IMR-90 (cell line): ENCODE data around the gene CACNG5. TPM values are rescaled to one million over a fixed set of nuclear protein-coding genes. Genes with fewer than 3 reads are reported as not detected.

Source experiments
- ATAC-seq: fragments of 200-7000 bp; cut with Tn5 transposase; 2 replicates; pipeline ENCODE4 v1.9.1; 2020; ENCODE audit warnings: low read depth, mild to moderate bottlenecking, moderate library complexity
- BruUV-seq: library from RNA; stranded (reverse); fragments of 400-500 nt; replicated peaks from 2 replicates; lab custom pipeline; 2021; lab: Mats Ljungman, UMichigan
- CTCF ChIA-PET: fragments of 300-600 bp; formaldehyde crosslinking; extraction: SDS; loops from one replicate; lab custom pipeline; 2021; ENCODE audit warnings: antibody characterized with exemption; lab: Yijun Ruan, JAX
- POLR2A ChIA-PET: fragments of 300-600 bp; sonication (Branson Sonifier 250); formaldehyde crosslinking; loops from one replicate; lab custom pipeline; 2022; ENCODE audit warnings: antibody characterized with exemption; ENCODE audit not compliant: unreplicated experiment; lab: Charles Lee
- DNase-seq: peaks from one replicate; pipeline ENCODE4 v3.0.0; 2013
- H2AFZ ChIP-seq: replicated peaks from 2 replicates; pipeline ENCODE3; 2013; ENCODE audit warnings: low read length, mild to moderate bottlenecking; ENCODE audit not compliant: poor library complexity
- H2AK5ac ChIP-seq: 2 replicates; pipeline ENCODE4 v1.6.1; 2013; ENCODE audit warnings: low read depth, low read length, inconsistent platforms
- H2AK9ac ChIP-seq: replicated peaks from 2 replicates; pipeline ENCODE3; 2013; ENCODE audit warnings: mild to moderate bottlenecking, low read depth, low read length, moderate library complexity; ENCODE audit not compliant: poor library complexity
- H2BK120ac ChIP-seq: 2 replicates; pipeline ENCODE4 v1.6.1; 2013; ENCODE audit warnings: low read depth, low read length, inconsistent platforms
- H2BK15ac ChIP-seq: 3 replicates; pipeline ENCODE4 v1.6.1; 2013; ENCODE audit warnings: low read depth, low read length, inconsistent platforms
- H2BK20ac ChIP-seq: 2 replicates; pipeline ENCODE4 v1.6.1; 2013; ENCODE audit warnings: low read depth, mild to moderate bottlenecking, inconsistent platforms, low read length, moderate library complexity
- H2BK5ac ChIP-seq: 2 replicates; pipeline ENCODE4 v1.6.1; 2013; ENCODE audit warnings: mild to moderate bottlenecking, low read depth, low read length, inconsistent platforms; ENCODE audit not compliant: poor library complexity, severe bottlenecking
- H3K14ac ChIP-seq: replicated peaks from 2 replicates; pipeline ENCODE4 v1.6.1; 2013; ENCODE audit warnings: low read depth, low read length, inconsistent platforms
- H3K18ac ChIP-seq: 2 replicates; pipeline ENCODE4 v1.6.1; 2013; ENCODE audit warnings: low read depth, low read length, control low read depth
- H3K23ac ChIP-seq: 2 replicates; pipeline ENCODE4 v1.6.1; 2013; ENCODE audit warnings: low read depth, low read length, inconsistent platforms
- H3K27ac ChIP-seq: 2 replicates; pipeline ENCODE4 v1.5.1; 2013; ENCODE audit warnings: mild to moderate bottlenecking, control low read depth, low read length; ENCODE audit not compliant: insufficient read depth
- H3K27me3 ChIP-seq: 2 replicates; pipeline ENCODE4 v1.6.1; 2013; ENCODE audit warnings: low read length; ENCODE audit not compliant: control insufficient read depth, insufficient read depth
- H3K36me3 ChIP-seq: 2 replicates; pipeline ENCODE4 v1.6.1; 2013; ENCODE audit warnings: low read length, mixed read lengths; ENCODE audit not compliant: control insufficient read depth, insufficient read depth
- H3K4ac ChIP-seq: 2 replicates; pipeline ENCODE4 v1.6.1; 2013; ENCODE audit warnings: low read depth, low read length, inconsistent platforms
- H3K4me1 ChIP-seq: 2 replicates; pipeline ENCODE4 v1.6.1; 2013; ENCODE audit warnings: low read length, mixed read lengths; ENCODE audit not compliant: control insufficient read depth, insufficient read depth
- H3K4me2 ChIP-seq: 2 replicates; pipeline ENCODE4 v1.6.1; 2013; ENCODE audit warnings: low read depth, mild to moderate bottlenecking, control low read depth, low read length, moderate library complexity
- H3K4me3 ChIP-seq: 2 replicates; pipeline ENCODE4 v1.5.1; 2013; ENCODE audit warnings: low read depth, mild to moderate bottlenecking, control low read depth, low read length, moderate library complexity; ENCODE audit not compliant: insufficient read depth
- H3K56ac ChIP-seq: 2 replicates; pipeline ENCODE4 v1.6.1; 2013; ENCODE audit warnings: low read length, inconsistent platforms; ENCODE audit not compliant: insufficient read depth; ENCODE audit errors: extremely low read depth
- H3K79me1 ChIP-seq, 2 experiments: 2 replicates each; pipeline ENCODE4 v1.6.1; 2013; ENCODE audit warnings: low read length in 2 of 2, inconsistent platforms in 1 of 2, low read depth in 1 of 2
- H3K9ac ChIP-seq: 2 replicates; pipeline ENCODE4 v1.6.1; 2013; ENCODE audit warnings: low read depth, low read length, control low read depth
- H3K9me1 ChIP-seq: 2 replicates; pipeline ENCODE4 v1.6.1; 2013; ENCODE audit warnings: low read length, inconsistent platforms; ENCODE audit not compliant: insufficient read depth
- H3K9me3 ChIP-seq: 2 replicates; pipeline ENCODE4 v1.6.1; 2013; ENCODE audit warnings: low read length; ENCODE audit not compliant: control insufficient read depth, insufficient read depth
- H4K20me1 ChIP-seq: 2 replicates; pipeline ENCODE4 v1.6.1; 2013; ENCODE audit warnings: low read length, inconsistent platforms; ENCODE audit not compliant: insufficient read depth
- H4K5ac ChIP-seq: 2 replicates; pipeline ENCODE4 v1.6.1; 2013; ENCODE audit warnings: mild to moderate bottlenecking, low read depth, low read length, control low read depth
- H4K8ac ChIP-seq, 2 experiments: 2 replicates each; pipeline ENCODE4 v1.6.1; 2013; ENCODE audit warnings: low read depth in 2 of 2, low read length in 2 of 2, control low read depth in 1 of 2, inconsistent platforms in 1 of 2
- H4K91ac ChIP-seq: 2 replicates; pipeline ENCODE4 v1.6.1; 2013; ENCODE audit warnings: low read depth, low read length, inconsistent platforms; ENCODE audit not compliant: insufficient read depth
- BHLHE40 ChIP-seq: fragments of 150-350 bp; IDR thresholded peaks from 2 replicates; pipeline ENCODE4 v1.6.1; 2016; ENCODE audit warnings: mild to moderate bottlenecking, low read depth, low read length
- MAFK ChIP-seq: IDR thresholded peaks from 2 replicates; pipeline ENCODE4 v1.6.1; 2012; ENCODE audit warnings: low read depth, low read length, improper control_type of control experiment
- MXI1 ChIP-seq: IDR thresholded peaks from 2 replicates; pipeline ENCODE4 v1.6.1; 2012; ENCODE audit warnings: low read depth, mild to moderate bottlenecking, low read length, moderate library complexity, borderline replicate concordance
- POLR2A ChIP-seq: IDR thresholded peaks from 2 replicates; pipeline ENCODE4 v1.6.1; 2012; ENCODE audit warnings: mild to moderate bottlenecking, low read depth, low read length
- RAD21 ChIP-seq: IDR thresholded peaks from 2 replicates; pipeline ENCODE4 v1.6.1; 2012; ENCODE audit warnings: low read length, improper control_type of control experiment
- RCOR1 ChIP-seq: IDR thresholded peaks from 2 replicates; pipeline ENCODE4 v1.6.1; 2012; ENCODE audit warnings: mild to moderate bottlenecking, low read length, improper control_type of control experiment; ENCODE audit not compliant: insufficient replicate concordance
- RFX5 ChIP-seq: IDR thresholded peaks from 2 replicates; pipeline ENCODE4 v1.8.0; 2012; ENCODE audit warnings: low read depth, mild to moderate bottlenecking, low read length, moderate library complexity
- SMC3 ChIP-seq: fragments of 150-350 bp; IDR thresholded peaks from 2 replicates; pipeline ENCODE4 v1.6.1; 2016; ENCODE audit warnings: low read depth, mild to moderate bottlenecking, antibody characterized with exemption, low read length, moderate library complexity
- WGBS, 2 experiments: methylation state at CpG; one replicate each; pipeline versions ENCODE4 v1.1.5 to v1.1.7; 2013; ENCODE audit warnings: missing lambda C conversion rate in 2 of 2; ENCODE audit not compliant: insufficient read length in 1 of 2; ENCODE audit errors: extremely low coverage in 2 of 2; 5-methylcytosine and 5-hydroxymethylcytosine counted together
- dilution Hi-C: fragments of 300-500 bp; cut with HindIII; formaldehyde crosslinking; loops from one replicate; pipeline ENCODE4 v1.14.3; 2018; ENCODE audit warnings: low sequenced_read_pairs; ENCODE audit not compliant: unreplicated experiment
- in situ Hi-C: fragments of 300-500 bp; cut with MboI; formaldehyde crosslinking; loops from 3 replicates; pipeline ENCODE4 v1.14.3; 2019; ENCODE audit warnings: low sequenced_read_pairs, inconsistent platforms, mixed read lengths
- intact Hi-C: fragments of 100-400 bp; cut with micrococcal nuclease; formaldehyde crosslinking; loops from 2 replicates; pipeline ENCODE4 v1.10.0; 2022
- polyA plus RNA-seq, 3 experiments: library from polyadenylated mRNA; depleted of rRNA; stranded (reverse); fragments of >200 nt; gene quantifications; 2 replicates each; pipeline ENCODE4 v1.2.3, GENCODE V29; 2012; ENCODE audit warnings: low replicate concordance in 1 of 3
- total RNA-seq: library from RNA; depleted of rRNA; stranded (reverse); fragments of >200 nt; gene quantifications from 2 replicates; pipeline ENCODE4 v1.2.3, GENCODE V29; 2012
- TF ChIP-seq, protein P1 (sequence below): fragments of 150-350 bp; IDR thresholded peaks from 2 replicates; pipeline ENCODE4 v1.6.1; 2016; ENCODE audit warnings: low read depth, mild to moderate bottlenecking, low read length, moderate library complexity, borderline replicate concordance
- TF ChIP-seq, protein P2 (sequence below): conservative IDR thresholded peaks from 2 replicates; pipeline ENCODE4 v1.5.1; 2012; ENCODE audit warnings: mild to moderate bottlenecking, low read depth, low read length, improper control_type of control experiment
- TF ChIP-seq, protein P3 (sequence below): fragments of 150-350 bp; IDR thresholded peaks from 2 replicates; pipeline ENCODE4 v1.6.1; 2017; ENCODE audit warnings: mild to moderate bottlenecking, antibody characterized with exemption, low read length, low read depth

The CACNG5 gene
- total and polyA plus RNA-seq, 2 of the 4 experiments (the other 2 are of a cell fraction): not detected

DNA sequence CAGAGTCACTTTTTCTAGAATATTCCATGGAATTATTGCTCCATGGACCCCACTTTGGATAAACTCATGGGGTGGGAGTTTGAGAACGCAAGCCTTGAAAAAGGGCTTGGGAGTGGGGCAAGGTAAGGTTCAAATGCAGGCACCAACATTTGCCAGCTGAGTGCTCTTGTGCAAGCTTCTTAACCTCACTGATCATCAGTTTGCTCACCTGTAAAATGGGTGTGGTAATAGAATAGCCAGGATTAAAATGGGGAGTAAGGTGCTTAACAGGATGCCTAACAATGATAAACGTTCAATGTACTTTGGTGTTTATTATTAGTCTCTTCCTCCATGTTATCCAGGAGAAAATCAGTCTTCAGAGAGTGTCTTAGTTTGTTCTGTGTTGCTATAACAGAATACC is 39.0 kb downstream of the CACNG5 start:
- no peak overlapping the region for H3K27ac ChIP-seq
- no peaks in the 10 kb centered on the region for H3K4me1 ChIP-seq
- no peak overlapping the region for H2AK9ac ChIP-seq
- dilution Hi-C loops (no loop called here), intact Hi-C loops (no loop called here), in situ Hi-C loops (no loop called here)
- peaks cover 17% of the 10 kb centered on the region for H3K27me3 ChIP-seq
- DNase-seq: no peak
- CTCF ChIA-PET: no interaction called here
- no peak overlapping the region for H3K4me2 ChIP-seq
- TF ChIP-seq SMC3 (no peak), MXI1 (no peak), RCOR1 (no peak), POLR2A (no peak), RFX5 (no peak), RAD21 (no peak), MAFK (no peak), BHLHE40 (no peak)
- TF ChIP-seq, protein P1, sequence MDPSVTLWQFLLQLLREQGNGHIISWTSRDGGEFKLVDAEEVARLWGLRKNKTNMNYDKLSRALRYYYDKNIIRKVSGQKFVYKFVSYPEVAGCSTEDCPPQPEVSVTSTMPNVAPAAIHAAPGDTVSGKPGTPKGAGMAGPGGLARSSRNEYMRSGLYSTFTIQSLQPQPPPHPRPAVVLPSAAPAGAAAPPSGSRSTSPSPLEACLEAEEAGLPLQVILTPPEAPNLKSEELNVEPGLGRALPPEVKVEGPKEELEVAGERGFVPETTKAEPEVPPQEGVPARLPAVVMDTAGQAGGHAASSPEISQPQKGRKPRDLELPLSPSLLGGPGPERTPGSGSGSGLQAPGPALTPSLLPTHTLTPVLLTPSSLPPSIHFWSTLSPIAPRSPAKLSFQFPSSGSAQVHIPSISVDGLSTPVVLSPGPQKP: no peak
- TF ChIP-seq, protein P2, sequence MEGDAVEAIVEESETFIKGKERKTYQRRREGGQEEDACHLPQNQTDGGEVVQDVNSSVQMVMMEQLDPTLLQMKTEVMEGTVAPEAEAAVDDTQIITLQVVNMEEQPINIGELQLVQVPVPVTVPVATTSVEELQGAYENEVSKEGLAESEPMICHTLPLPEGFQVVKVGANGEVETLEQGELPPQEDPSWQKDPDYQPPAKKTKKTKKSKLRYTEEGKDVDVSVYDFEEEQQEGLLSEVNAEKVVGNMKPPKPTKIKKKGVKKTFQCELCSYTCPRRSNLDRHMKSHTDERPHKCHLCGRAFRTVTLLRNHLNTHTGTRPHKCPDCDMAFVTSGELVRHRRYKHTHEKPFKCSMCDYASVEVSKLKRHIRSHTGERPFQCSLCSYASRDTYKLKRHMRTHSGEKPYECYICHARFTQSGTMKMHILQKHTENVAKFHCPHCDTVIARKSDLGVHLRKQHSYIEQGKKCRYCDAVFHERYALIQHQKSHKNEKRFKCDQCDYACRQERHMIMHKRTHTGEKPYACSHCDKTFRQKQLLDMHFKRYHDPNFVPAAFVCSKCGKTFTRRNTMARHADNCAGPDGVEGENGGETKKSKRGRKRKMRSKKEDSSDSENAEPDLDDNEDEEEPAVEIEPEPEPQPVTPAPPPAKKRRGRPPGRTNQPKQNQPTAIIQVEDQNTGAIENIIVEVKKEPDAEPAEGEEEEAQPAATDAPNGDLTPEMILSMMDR: no peak
- TF ChIP-seq, protein P3, sequence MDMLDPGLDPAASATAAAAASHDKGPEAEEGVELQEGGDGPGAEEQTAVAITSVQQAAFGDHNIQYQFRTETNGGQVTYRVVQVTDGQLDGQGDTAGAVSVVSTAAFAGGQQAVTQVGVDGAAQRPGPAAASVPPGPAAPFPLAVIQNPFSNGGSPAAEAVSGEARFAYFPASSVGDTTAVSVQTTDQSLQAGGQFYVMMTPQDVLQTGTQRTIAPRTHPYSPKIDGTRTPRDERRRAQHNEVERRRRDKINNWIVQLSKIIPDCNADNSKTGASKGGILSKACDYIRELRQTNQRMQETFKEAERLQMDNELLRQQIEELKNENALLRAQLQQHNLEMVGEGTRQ: no peak
- H3K4ac ChIP-seq: no peak overlapping the region
- H4K20me1 ChIP-seq: no peaks in the 10 kb centered on the region
- no TSS peak for BruUV-seq
- H3K14ac ChIP-seq: no peak overlapping the region
- no peaks in the 10 kb centered on the region for H3K36me3 ChIP-seq
- ATAC-seq: no peak
- no peak overlapping the region for H2AK5ac ChIP-seq
- H3K9me3 ChIP-seq: peaks cover 3% of the 10 kb centered on the region
- H3K79me1 ChIP-seq: no peaks in the 10 kb centered on the region
- H2AFZ ChIP-seq: no peak overlapping the region
- no peak overlapping the region for H2BK120ac ChIP-seq
- no peak overlapping the region for H4K91ac ChIP-seq
- no peak overlapping the region for H2BK5ac ChIP-seq
- H2BK15ac ChIP-seq: no peak overlapping the region
- no peak overlapping the region for H3K18ac ChIP-seq
- POLR2A ChIA-PET: no interaction called here
- no peak overlapping the region for H4K5ac ChIP-seq
- no peak overlapping the region for H2BK20ac ChIP-seq
- H3K56ac ChIP-seq: no peak overlapping the region
- no peak overlapping the region for H3K9ac ChIP-seq
- H3K9me1 ChIP-seq: no peaks in the 10 kb centered on the region
- no peak overlapping the region for H4K8ac ChIP-seq
- no peak overlapping the region for H3K4me3 ChIP-seq
- no peak overlapping the region for H3K23ac ChIP-seq
- no CpG with 5 or more reads among the region's 2 CpGs for WGBS, 2 experiments
